Keratinocyte (primary cell): Measurements from ENCODE around the gene ZFYVE28. TPM values are rescaled to one million over a fixed set of nuclear protein-coding genes. Genes with fewer than 3 reads are reported as not detected.

Experiments used
- DNase-seq: peaks from one replicate; pipeline ENCODE4 v3.0.0-alpha.2; 2011; ENCODE audit warnings: low read depth, missing footprints, low spot score
- FAIRE-seq: peaks from 2 replicates; lab custom pipeline; 2011; peaks lifted over from hg19 to GRCh38; lab: Jason Lieb, UNC
- H2AFZ ChIP-seq: 2 replicates; pipeline ENCODE4 v1.6.0; 2012; ENCODE audit warnings: low read length, control low read depth, inconsistent platforms; ENCODE audit not compliant: control insufficient read depth
- H3K27ac ChIP-seq: 2 replicates; pipeline ENCODE4 v1.5.1; 2011; ENCODE audit warnings: low read length; ENCODE audit not compliant: control insufficient read depth, insufficient read depth
- H3K27me3 ChIP-seq: 3 replicates; pipeline ENCODE4 v1.6.0; 2011; ENCODE audit warnings: low read length; ENCODE audit not compliant: control insufficient read depth, insufficient read depth; ENCODE audit errors: extremely low read depth
- H3K36me3 ChIP-seq, 2 experiments: 2 replicates in 1 of 2; 3 replicates in 1 of 2; pipeline ENCODE4 v1.5.1; 2011; ENCODE audit warnings: low read length in 2 of 2, mild to moderate bottlenecking in 1 of 2; ENCODE audit not compliant: control insufficient read depth in 2 of 2, insufficient read depth in 2 of 2; ENCODE audit errors: extremely low read depth in 1 of 2
- H3K4me1 ChIP-seq: 3 replicates; pipeline ENCODE4 v1.5.1; 2011; ENCODE audit warnings: low read length; ENCODE audit not compliant: control insufficient read depth, insufficient read depth; ENCODE audit errors: extremely low read depth
- H3K4me2 ChIP-seq: 3 replicates; pipeline ENCODE4 v1.6.0; 2011; ENCODE audit warnings: low read depth, low read length; ENCODE audit not compliant: control insufficient read depth, insufficient read depth; ENCODE audit errors: extremely low read depth
- H3K4me3 ChIP-seq, 3 experiments: fragments of 200-600 bp in 1 of 3; sonication (generic) in 1 of 3; 2 replicates in 2 of 3; 3 replicates in 1 of 3; pipeline ENCODE4 v1.5.1; 2011 to 2016; ENCODE audit warnings: low read length in 3 of 3, mild to moderate bottlenecking in 3 of 3, control low read depth in 2 of 3, inconsistent platforms in 1 of 3, low read depth in 1 of 3, mixed read lengths in 1 of 3, mixed run types in 1 of 3, moderate library complexity in 1 of 3; ENCODE audit not compliant: control insufficient read depth in 2 of 3, insufficient read depth in 2 of 3; ENCODE audit errors: extremely low read depth in 1 of 3
- H3K79me2 ChIP-seq: 2 replicates; pipeline ENCODE4 v1.6.0; 2012; ENCODE audit warnings: low read length; ENCODE audit not compliant: control insufficient read depth, insufficient read depth
- H3K9ac ChIP-seq: 3 replicates; pipeline ENCODE4 v1.6.0; 2011; ENCODE audit warnings: low read length; ENCODE audit not compliant: control insufficient read depth, insufficient read depth; ENCODE audit errors: extremely low read depth
- H3K9me1 ChIP-seq: 3 replicates; pipeline ENCODE4 v1.6.0; 2011; ENCODE audit warnings: low read length; ENCODE audit not compliant: control insufficient read depth, insufficient read depth; ENCODE audit errors: extremely low read depth
- H3K9me3 ChIP-seq: 2 replicates; pipeline ENCODE4 v1.5.1; 2012; ENCODE audit warnings: low read depth, low read length; ENCODE audit not compliant: control insufficient read depth
- H4K20me1 ChIP-seq: 3 replicates; pipeline ENCODE4 v1.6.0; 2011; ENCODE audit warnings: low read length; ENCODE audit not compliant: control insufficient read depth, insufficient read depth; ENCODE audit errors: extremely low read depth
- EZH2 ChIP-seq: IDR thresholded peaks from one replicate; pipeline ENCODE4 v1.6.1; 2012; ENCODE audit warnings: inconsistent platforms, mild to moderate bottlenecking, low read length, moderate library complexity
- dilution Hi-C: fragments of 300-500 bp; cut with MboI; formaldehyde crosslinking; loops from one replicate; pipeline ENCODE4 v1.7.0; 2020; ENCODE audit warnings: low sequenced_read_pairs; ENCODE audit not compliant: extremely low pct_ligation_motif_present
- polyA plus RNA-seq, 5 experiments: library from polyadenylated mRNA; depleted of rRNA in 3 of 5; stranded (reverse) in 3 of 5; stranded (forward) in 1 of 5; unstranded in 1 of 5; fragments of >200 nt; gene quantifications; 1 replicate in 1 of 5; 2 replicates in 3 of 5; 3 replicates in 1 of 5; pipeline versions ENCODE4 v1.2.1 to v1.2.3, GENCODE V29; 2011 to 2012; ENCODE audit warnings: missing spikeins in 2 of 5, low read depth in 1 of 5, low replicate concordance in 1 of 5
- TF ChIP-seq, protein P1 (sequence below), 3 experiments: IDR thresholded peaks in 1 of 3; conservative IDR thresholded peaks in 1 of 3; optimal IDR thresholded peaks in 1 of 3; 2 replicates in 2 of 3; 3 replicates in 1 of 3; pipeline versions ENCODE3 to v1.5.1; 2011; ENCODE audit warnings: low read length in 3 of 3, mild to moderate bottlenecking in 3 of 3, moderate library complexity in 2 of 3, control low read depth in 1 of 3, inconsistent platforms in 1 of 3; ENCODE audit not compliant: insufficient read depth in 2 of 3; ENCODE audit errors: extremely low read depth in 1 of 3

The ZFYVE28 gene
- polyA plus RNA-seq, 1 donor (not counting 4 experiments of a cell fraction or from before 2014, with no cell fraction given): 0.33 TPM

- Histone ChIP-seq H3K36me3 (no peaks in the 10 kb centered on the region), H3K9me1 (no peaks in the 10 kb centered on the region), H4K20me1 (no peaks in the 10 kb centered on the region), H2AFZ (no peak overlapping the region), H3K4me3 (no peak overlapping the region), H3K4me2 (no peak overlapping the region), H3K79me2 (no peaks in the 10 kb centered on the region), H3K27me3 (no peaks in the 10 kb centered on the region), H3K9me3 (no peaks in the 10 kb centered on the region), H3K27ac (no peak overlapping the region), H3K4me1 (no peaks in the 10 kb centered on the region), H3K9ac (no peak overlapping the region)
- TF ChIP-seq, protein P1, sequence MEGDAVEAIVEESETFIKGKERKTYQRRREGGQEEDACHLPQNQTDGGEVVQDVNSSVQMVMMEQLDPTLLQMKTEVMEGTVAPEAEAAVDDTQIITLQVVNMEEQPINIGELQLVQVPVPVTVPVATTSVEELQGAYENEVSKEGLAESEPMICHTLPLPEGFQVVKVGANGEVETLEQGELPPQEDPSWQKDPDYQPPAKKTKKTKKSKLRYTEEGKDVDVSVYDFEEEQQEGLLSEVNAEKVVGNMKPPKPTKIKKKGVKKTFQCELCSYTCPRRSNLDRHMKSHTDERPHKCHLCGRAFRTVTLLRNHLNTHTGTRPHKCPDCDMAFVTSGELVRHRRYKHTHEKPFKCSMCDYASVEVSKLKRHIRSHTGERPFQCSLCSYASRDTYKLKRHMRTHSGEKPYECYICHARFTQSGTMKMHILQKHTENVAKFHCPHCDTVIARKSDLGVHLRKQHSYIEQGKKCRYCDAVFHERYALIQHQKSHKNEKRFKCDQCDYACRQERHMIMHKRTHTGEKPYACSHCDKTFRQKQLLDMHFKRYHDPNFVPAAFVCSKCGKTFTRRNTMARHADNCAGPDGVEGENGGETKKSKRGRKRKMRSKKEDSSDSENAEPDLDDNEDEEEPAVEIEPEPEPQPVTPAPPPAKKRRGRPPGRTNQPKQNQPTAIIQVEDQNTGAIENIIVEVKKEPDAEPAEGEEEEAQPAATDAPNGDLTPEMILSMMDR (optimal IDR thresholded peaks at IDR 0.05 in 1 of 3, IDR thresholded peaks at IDR 0.05 in 1 of 3, conservative IDR thresholded peaks at IDR 0.05 in 1 of 3; ENCODE audit: extremely low read depth in 1 of 3, insufficient read depth in 2 of 3, low read length in 3 of 3): no peak
- no peak for TF ChIP-seq EZH2
- FAIRE-seq: no peak
- DNase-seq: no peak
- dilution Hi-C loops: no loop called here
These were observed 150.6 kb downstream of the ZFYVE28 start for GRCh38 chr4:2267841-2268240.

- no peaks in the 10 kb centered on the region for H3K36me3 ChIP-seq
- no peak overlapping the region for H3K9ac ChIP-seq
- dilution Hi-C loops: no loop called here
- no peaks in the 10 kb centered on the region for H3K9me3 ChIP-seq
- H3K27me3 ChIP-seq: no peaks in the 10 kb centered on the region
- H3K4me2 ChIP-seq: no peak overlapping the region
- no peaks in the 10 kb centered on the region for H3K9me1 ChIP-seq
- FAIRE-seq (no peak), DNase-seq (no peak)
- no peak overlapping the region for H3K27ac ChIP-seq
- H2AFZ ChIP-seq: no peak overlapping the region
- H3K4me1 ChIP-seq: peaks cover 3% of the 10 kb centered on the region
- no peak for TF ChIP-seq EZH2
- TF ChIP-seq, protein P1 (optimal IDR thresholded peaks at IDR 0.05 in 1 of 3, IDR thresholded peaks at IDR 0.05 in 1 of 3, conservative IDR thresholded peaks at IDR 0.05 in 1 of 3; ENCODE audit: extremely low read depth in 1 of 3, insufficient read depth in 2 of 3, low read length in 3 of 3): no peak
- no peak overlapping the region for H3K4me3 ChIP-seq
- H4K20me1 ChIP-seq: no peaks in the 10 kb centered on the region
- no peaks in the 10 kb centered on the region for H3K79me2 ChIP-seq
These were observed 151.1 kb downstream of the ZFYVE28 start for GRCh38 chr4:2267320-2267811.
